Dermis blood vessel endothelial cell (primary cell): ENCODE measurements around the gene LRRC17. TPM values are rescaled to one million over a fixed set of nuclear protein-coding genes. Genes with fewer than 3 reads are reported as not detected.
A peak's percentile ranks its signal among the peaks of the same experiment; 100 is the strongest.

ENCODE experiments used
- DNase-seq: peaks from one replicate; pipeline ENCODE4 v3.0.0; 2010
- total RNA-seq: library from RNA; depleted of rRNA; stranded (reverse); fragments of >200 nt; gene quantifications from 2 replicates; pipeline ENCODE4 v1.2.3, GENCODE V29; 2014

Gene LRRC17
- total RNA-seq, 1 donor from 2014 or later, result 1.2 TPM

DNA sequence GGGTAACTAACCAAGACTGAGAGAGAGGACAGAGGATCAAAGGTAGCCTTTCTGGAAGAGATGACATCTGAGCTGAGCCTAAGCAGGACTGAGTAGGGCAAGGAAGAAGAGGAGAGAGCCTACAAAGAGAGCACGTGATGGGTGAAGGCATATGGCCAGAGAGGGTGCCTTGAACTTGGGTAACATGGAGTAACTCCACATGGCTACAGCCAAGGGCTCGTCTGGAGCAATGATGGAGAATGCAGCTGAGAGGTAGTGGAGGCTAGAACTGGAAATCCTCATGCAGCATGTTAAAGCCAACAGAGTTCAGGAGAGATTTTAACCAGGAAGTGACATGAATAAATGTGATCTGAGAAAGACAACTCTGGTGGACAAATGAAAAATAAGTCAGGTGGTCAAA is 77.8 kb downstream of the LRRC17 start:
- no peak for DNase-seq

DNA sequence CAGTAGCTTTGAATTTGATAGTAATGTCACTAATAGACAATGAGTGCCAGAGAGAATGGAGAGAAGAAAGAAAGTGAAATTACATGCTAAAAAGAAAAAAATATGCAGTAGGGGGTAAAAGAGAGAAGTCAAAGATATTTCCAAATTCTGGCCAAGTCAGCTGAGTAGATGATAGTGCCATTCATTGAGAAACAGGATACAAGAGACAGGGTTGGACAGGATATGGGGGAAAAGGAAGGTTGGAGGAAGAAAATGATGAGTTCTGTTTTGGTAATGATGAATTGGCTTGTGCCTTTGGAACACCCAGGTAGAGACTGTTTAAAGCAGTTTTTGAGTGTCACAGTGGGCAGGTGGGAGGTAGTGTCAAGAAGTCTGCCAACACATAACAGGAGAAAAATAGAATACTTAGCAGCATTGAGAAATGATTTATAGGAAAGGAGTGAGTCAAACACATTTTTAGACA is 78.3 kb downstream of the LRRC17 start:
- no peak for DNase-seq

DNA sequence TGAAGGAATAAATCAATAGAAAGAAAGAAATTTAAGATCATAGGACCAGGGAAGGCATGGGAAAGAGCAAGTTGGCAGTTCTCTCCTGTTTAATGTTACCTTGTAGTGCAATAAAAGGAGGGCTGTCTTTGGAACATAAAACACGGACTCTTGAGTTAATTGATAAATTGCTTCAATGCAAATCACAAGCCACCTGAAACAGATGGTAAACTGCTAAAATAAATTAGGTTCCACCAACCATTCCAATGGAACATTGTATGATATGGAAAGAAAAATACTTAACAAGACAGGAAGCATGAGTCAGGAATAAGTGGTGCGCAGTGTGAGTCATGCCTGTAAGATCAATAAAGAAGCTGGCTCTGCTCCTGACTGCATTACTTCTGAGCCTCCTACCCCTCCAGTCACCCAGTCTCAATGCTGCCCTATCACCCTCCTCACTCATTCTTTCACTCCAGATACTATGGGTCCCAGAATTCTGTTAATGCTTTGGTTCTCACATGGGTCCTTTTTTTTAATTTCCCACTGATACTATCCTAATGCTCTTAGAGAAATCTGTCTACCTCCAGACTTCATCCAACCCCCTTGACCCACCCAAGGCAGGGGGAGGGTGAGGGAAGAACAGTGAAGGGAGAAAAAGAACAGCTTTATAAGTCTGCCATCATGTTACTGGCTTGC is 78.9 kb downstream of the LRRC17 start:
- peak; percentile 97 for DNase-seq

DNA sequence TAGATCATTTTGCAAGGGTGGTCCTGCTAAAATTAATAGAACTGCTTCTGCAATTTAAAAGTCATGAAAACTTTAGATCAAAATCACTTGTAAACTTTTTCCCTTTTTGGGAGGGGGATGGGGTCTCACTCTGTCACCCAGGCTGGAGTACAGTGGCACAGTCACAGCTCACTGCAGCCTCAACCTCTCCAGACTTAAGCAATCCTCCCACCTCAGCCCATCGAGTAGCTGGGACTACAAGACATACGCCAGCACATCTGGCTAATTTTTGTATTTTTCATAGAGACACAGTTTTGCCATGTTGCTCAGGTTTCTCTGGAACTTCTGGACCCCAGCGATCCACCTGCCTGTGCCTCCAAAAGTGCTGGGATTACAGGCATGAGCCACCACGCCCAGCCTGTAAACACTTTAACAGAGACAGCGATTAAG is 79.7 kb downstream of the LRRC17 start:
- DNase-seq, result peak; percentile 17

DNA sequence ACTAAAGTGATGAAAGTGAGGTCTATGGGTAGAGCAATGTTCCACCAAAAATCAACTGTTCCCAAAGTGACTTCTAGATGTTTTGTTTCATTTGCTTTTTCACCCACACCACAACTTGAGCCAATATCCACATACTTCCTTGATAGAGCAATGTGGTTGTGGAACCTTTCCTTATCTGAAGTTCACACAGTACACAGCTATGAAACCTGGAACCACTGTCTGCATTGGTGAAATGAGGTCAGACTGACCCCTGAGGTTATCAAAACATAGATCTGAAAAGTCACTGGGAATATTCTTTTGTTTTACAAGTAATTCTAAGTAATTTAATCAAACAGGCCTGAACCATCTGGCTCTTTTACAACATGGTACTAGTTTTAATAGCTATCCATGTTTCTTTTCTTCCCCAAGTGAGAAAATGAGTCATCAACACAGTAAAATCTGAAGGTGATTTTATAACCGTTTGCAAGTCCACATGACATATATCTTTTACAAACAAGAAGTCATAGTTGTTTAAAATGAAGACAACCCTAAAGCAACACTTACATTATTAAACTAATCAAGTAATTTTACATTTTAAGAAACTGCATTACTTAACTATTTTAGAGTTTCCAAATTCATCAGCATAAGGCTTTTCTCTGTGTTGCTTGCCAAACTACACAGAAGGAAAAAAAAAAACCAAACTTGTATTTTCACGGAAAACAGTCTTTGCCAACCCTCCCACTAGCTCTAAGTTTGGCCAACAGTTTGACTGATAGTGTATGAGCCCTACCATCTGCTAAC is 80.3 kb downstream of the LRRC17 start:
- peak; percentile 99 for DNase-seq

DNA sequence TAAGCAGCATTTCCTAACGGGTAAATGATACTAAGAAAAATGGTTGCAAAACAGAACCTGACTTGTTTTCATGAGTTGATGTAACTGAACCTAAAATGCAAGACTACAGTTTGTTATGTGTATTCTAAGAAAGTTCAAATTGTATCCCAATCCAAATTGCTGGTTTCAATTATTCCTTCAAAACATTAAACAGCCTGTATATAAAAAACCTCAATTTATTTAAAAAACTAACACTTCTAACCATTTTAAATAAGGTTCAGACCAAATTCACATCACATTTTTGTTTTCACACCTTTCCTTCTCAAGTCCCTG is 80.9 kb downstream of the LRRC17 start:
- DNase-seq, result no peak

DNA sequence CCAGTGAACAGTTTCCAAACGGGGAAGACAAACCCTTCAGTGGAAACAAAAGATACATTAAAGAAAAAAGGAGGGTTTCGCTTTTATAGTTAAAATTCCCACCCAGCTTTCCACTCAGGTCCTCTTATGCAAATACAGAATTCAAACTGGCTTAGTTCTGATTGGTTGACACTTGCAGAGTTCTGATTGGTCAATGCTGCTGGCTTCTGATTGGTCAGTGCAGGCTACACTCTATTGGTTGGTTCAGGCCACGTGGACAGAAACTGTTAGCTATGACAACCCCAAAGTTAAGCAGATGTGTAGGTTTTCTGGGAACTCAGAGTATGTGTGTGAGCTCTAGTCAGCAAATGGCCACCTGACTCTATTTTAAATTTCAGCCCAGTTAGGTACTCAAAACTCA is 81.8 kb downstream of the LRRC17 start:
- DNase-seq, result no peak

Other genes with a start within 250 kb of the LRRC17 start
- 2.5 and 5.4 TPM in 2 replicates for gene POLR2J2, start 241.3 kb upstream of the LRRC17 start, total RNA-seq
- 9.2 and 9.4 TPM in 2 replicates for gene FAM185A, start 164.0 kb upstream of the LRRC17 start, total RNA-seq
- 0.60 and 0.85 TPM in 2 replicates for gene FBXL13, start 161.8 kb downstream of the LRRC17 start, total RNA-seq
- 29.7 and 36.8 TPM in 2 replicates for gene ARMC10, start 162.1 kb downstream of the LRRC17 start, total RNA-seq
- 5.4 and 6.4 TPM in 2 replicates for gene NAPEPLD, start 236.1 kb downstream of the LRRC17 start, total RNA-seq